Measurements from ENCODE around the gene RPS26.
"Not testable (repeated sequence)": the region's sequence is repeated elsewhere in the genome, so short reads cannot be mapped to it uniquely, and the experiment has no call there.

The RPS26 gene

GRCh38 chr12:56041552-56042429 is at the start of gene RPS26:
RPS26 (plus strand) TSS chr12:56041918; CDS start chr12:56042167, 249 bp downstream.
- DNase-seq: peak; percentile 98 to 99

- no peak for DNase-seq
These were observed 48.4 kb upstream of the RPS26 start for GRCh38 chr12:55993230-55993853.

- no peak for DNase-seq
These were observed 46.4 kb upstream of the RPS26 start for GRCh38 chr12:55995366-55995765.

GRCh38 chr12:55996201-55996714 is 45.5 kb upstream of the RPS26 start:
- DNase-seq: peak; percentile 41 to 65

- DNase-seq: peak; percentile 87 to 93
These were observed 44.8 kb upstream of the RPS26 start, which contains the start of gene SUOX for GRCh38 chr12:55996715-55997534. SUOX (plus strand) TSS chr12:55997276; CDS start chr12:56002222, 4,946 bp downstream.

GRCh38 chr12:55997535-55997859 is 44.2 kb upstream of the RPS26 start:
- no peak for DNase-seq

GRCh38 chr12:55999522-55999921 is 42.2 kb upstream of the RPS26 start:
- not testable (repeated sequence) for DNase-seq

GRCh38 chr12:55999999-56000540 is 41.6 kb upstream of the RPS26 start:
- not testable (repeated sequence) for DNase-seq

- no peak for DNase-seq
These were observed 40.1 kb upstream of the RPS26 start for GRCh38 chr12:56001487-56002100.

- DNase-seq: not testable (repeated sequence)
These were observed 38.3 kb upstream of the RPS26 start for GRCh38 chr12:56003376-56003775.

- DNase-seq: no peak
These were observed 37.5 kb upstream of the RPS26 start for GRCh38 chr12:56004211-56004610.

GRCh38 chr12:56007564-56008559 is 33.9 kb upstream of the RPS26 start:
- DNase-seq: peak; percentile 68 to 73

- no peak for DNase-seq
These were observed 31.6 kb upstream of the RPS26 start for GRCh38 chr12:56010111-56010570.

- DNase-seq: no peak
These were observed 30.1 kb upstream of the RPS26 start for GRCh38 chr12:56011509-56012090.

- no peak for DNase-seq
These were observed 28.2 kb upstream of the RPS26 start for GRCh38 chr12:56013482-56013881.

- peak in 1 of 2 experiments; percentile 28 for DNase-seq
These were observed 27.5 kb upstream of the RPS26 start for GRCh38 chr12:56014205-56014604.

GRCh38 chr12:56017181-56017580 is 24.5 kb upstream of the RPS26 start:
- no peak for DNase-seq

GRCh38 chr12:56018356-56018755 is 23.4 kb upstream of the RPS26 start:
- DNase-seq: no peak

GRCh38 chr12:56020423-56021184 is 21.1 kb upstream of the RPS26 start, which contains the start of gene IKZF4:
IKZF4 (plus strand) TSS chr12:56021043; CDS start chr12:56021494, 451 bp downstream.
- no peak for DNase-seq
